Stimulated activated CD8-positive, alpha-beta memory T cell treated with anti-CD3 and anti-CD28 coated beads, Interleukin-15, amount 100 ng/mL, for 24 hours (primary cell): Measurements from ENCODE around the gene CYBC1.
"Not testable (repeated sequence)": the region's sequence is repeated elsewhere in the genome, so short reads cannot be mapped to it uniquely, and the experiment has no call there.

Experiments used
- DNase-seq: peaks from one replicate; pipeline ENCODE4 v3.0.0-alpha.2; 2020; ENCODE audit warnings: low read depth

Gene CYBC1

GRCh38 chr17:82477934-82478333 lies 27.4 kb upstream of the CYBC1 start:
- no peak for DNase-seq

- no peak for DNase-seq
Measured at GRCh38 chr17:82475458-82475857, 24.9 kb upstream of the CYBC1 start.

- no peak for DNase-seq
Measured at GRCh38 chr17:82474223-82475010, 23.9 kb upstream of the CYBC1 start.

- no peak for DNase-seq
Measured at GRCh38 chr17:82470065-82470464, 19.5 kb upstream of the CYBC1 start.

- no peak for DNase-seq
Measured at GRCh38 chr17:82468692-82469091, 18.1 kb upstream of the CYBC1 start.

- no peak for DNase-seq
Measured at GRCh38 chr17:82465023-82465603, 14.6 kb upstream of the CYBC1 start.

GRCh38 chr17:82464567-82464929 lies 14.0 kb upstream of the CYBC1 start:
- no peak for DNase-seq

- DNase-seq = no peak
Measured at GRCh38 chr17:82463925-82464566, 13.5 kb upstream of the CYBC1 start.

- no peak for DNase-seq
Measured at GRCh38 chr17:82463391-82463790, 12.8 kb upstream of the CYBC1 start.

GRCh38 chr17:82461827-82462524 lies 11.4 kb upstream of the CYBC1 start:
- DNase-seq = no peak

GRCh38 chr17:82459936-82460335 lies 9.4 kb upstream of the CYBC1 start:
- DNase-seq = not testable (repeated sequence)

- DNase-seq = no peak
Measured at GRCh38 chr17:82458885-82459424, 8.4 kb upstream of the CYBC1 start.

- DNase-seq = peak; percentile 85
Measured at GRCh38 chr17:82458179-82458884, 7.8 kb upstream of the CYBC1 start, which contains the start of gene NARF. Gene NARF (plus strand): TSS chr17:82458741. CDS start chr17:82458804, 63 bp downstream.

GRCh38 chr17:82457929-82458178 lies 7.3 kb upstream of the CYBC1 start:
- no peak for DNase-seq

GRCh38 chr17:82457073-82457928 lies 6.7 kb upstream of the CYBC1 start:
- no peak for DNase-seq

- DNase-seq = not testable (repeated sequence)
Measured at GRCh38 chr17:82453706-82454105, 3.2 kb upstream of the CYBC1 start.

- not testable (repeated sequence) for DNase-seq
Measured at GRCh38 chr17:82453151-82453550, 2.6 kb upstream of the CYBC1 start.

GRCh38 chr17:82452162-82452561 lies 1.6 kb upstream of the CYBC1 start:
- DNase-seq = no peak

- DNase-seq = no peak
Measured at GRCh38 chr17:82449883-82450356, 632 bp downstream of the CYBC1 start.

GRCh38 chr17:82449131-82449882 lies 1.2 kb downstream of the CYBC1 start:
- peak; percentile 35 for DNase-seq
